Neuronal stem cell (in vitro differentiated cells): Measurements from ENCODE around the gene RBPJ.

ENCODE experiments used
- DNase-seq: peaks from one replicate; pipeline ENCODE4 v3.0.0-alpha.2; 2013; ENCODE audit warnings: low spot score
- H2AFZ ChIP-seq: one replicate; pipeline ENCODE4 v1.6.1; 2013; ENCODE audit warnings: mild to moderate bottlenecking, low read length, inconsistent platforms
- H2AK5ac ChIP-seq: 2 replicates; pipeline ENCODE4 v1.6.1; 2013; ENCODE audit warnings: low read depth, mild to moderate bottlenecking, inconsistent platforms, low read length, moderate library complexity, mixed read lengths
- H2BK120ac ChIP-seq: 2 replicates; pipeline ENCODE4 v1.6.1; 2013; ENCODE audit warnings: low read depth, mild to moderate bottlenecking, inconsistent platforms, low read length, moderate library complexity, mixed read lengths
- H2BK12ac ChIP-seq: one replicate; pipeline ENCODE4 v1.6.1; 2013; ENCODE audit warnings: low read length, inconsistent platforms
- H2BK15ac ChIP-seq: 2 replicates; pipeline ENCODE4 v1.6.1; 2013; ENCODE audit warnings: mild to moderate bottlenecking, low read length, inconsistent platforms, mixed read lengths
- H2BK5ac ChIP-seq: one replicate; pipeline ENCODE4 v1.6.1; 2013; ENCODE audit warnings: inconsistent platforms, mild to moderate bottlenecking, low read length, moderate library complexity
- H3K14ac ChIP-seq: one replicate; pipeline ENCODE4 v1.6.1; 2013; ENCODE audit warnings: low read length, inconsistent platforms
- H3K18ac ChIP-seq: 2 replicates; pipeline ENCODE4 v1.6.1; 2013; ENCODE audit warnings: low read length, inconsistent platforms
- H3K23ac ChIP-seq: 2 replicates; pipeline ENCODE4 v1.6.1; 2013; ENCODE audit warnings: low read depth, mild to moderate bottlenecking, mixed read lengths, low read length, inconsistent platforms; ENCODE audit not compliant: poor library complexity
- H3K27ac ChIP-seq: replicated peaks from 3 replicates; pipeline ENCODE4 v1.5.1; 2013; ENCODE audit warnings: low read length, inconsistent platforms
- H3K27me3 ChIP-seq, 3 experiments: 2 replicates each; pipeline ENCODE4 v1.6.1; 2013; ENCODE audit warnings: low read length in 3 of 3, mild to moderate bottlenecking in 2 of 3, inconsistent platforms in 1 of 3, low read depth in 1 of 3, mixed read lengths in 1 of 3, moderate library complexity in 1 of 3; ENCODE audit not compliant: control insufficient read depth in 3 of 3, insufficient read depth in 3 of 3
- H3K36me3 ChIP-seq, 2 donors: replicated peaks in 1 of 2; 2 replicates each; pipeline ENCODE4 v1.6.1; 2013; ENCODE audit warnings: low read length in 2 of 2; ENCODE audit not compliant: control insufficient read depth in 2 of 2, insufficient read depth in 2 of 2
- H3K4ac ChIP-seq: 2 replicates; pipeline ENCODE4 v1.6.1; 2013; ENCODE audit warnings: inconsistent platforms, mild to moderate bottlenecking, low read length, moderate library complexity
- H3K4me1 ChIP-seq, 2 donors: 1 replicate in 1 of 2; 2 replicates in 1 of 2; pipeline ENCODE4 v1.6.1; 2013; ENCODE audit warnings: low read length in 2 of 2, low read depth in 1 of 2; ENCODE audit not compliant: control insufficient read depth in 2 of 2, insufficient read depth in 1 of 2
- H3K4me2 ChIP-seq: one replicate; pipeline ENCODE4 v1.6.1; 2013; ENCODE audit warnings: mild to moderate bottlenecking, low read length, inconsistent platforms; ENCODE audit not compliant: insufficient read depth, poor library complexity, severe bottlenecking
- H3K4me3 ChIP-seq, 2 donors: 2 replicates each; pipeline ENCODE4 v1.5.1; 2013; ENCODE audit warnings: low read length in 2 of 2, mild to moderate bottlenecking in 2 of 2, inconsistent platforms in 1 of 2, moderate library complexity in 1 of 2
- H3K79me1 ChIP-seq: one replicate; pipeline ENCODE4 v1.6.1; 2013; ENCODE audit warnings: low read depth, mild to moderate bottlenecking, inconsistent platforms, low read length, moderate library complexity
- H3K9ac ChIP-seq: one replicate; pipeline ENCODE4 v1.6.1; 2013; ENCODE audit warnings: mild to moderate bottlenecking, low read depth, low read length, inconsistent platforms; ENCODE audit not compliant: poor library complexity
- H3K9me3 ChIP-seq, 2 donors: replicated peaks in 1 of 2; 2 replicates each; pipeline versions ENCODE3 to v1.6.1; 2013; ENCODE audit warnings: low read length in 2 of 2, mild to moderate bottlenecking in 2 of 2, inconsistent platforms in 1 of 2, low read depth in 1 of 2, mixed read lengths in 1 of 2, moderate library complexity in 1 of 2; ENCODE audit not compliant: control insufficient read depth in 2 of 2, insufficient read depth in 1 of 2
- H4K8ac ChIP-seq: one replicate; pipeline ENCODE4 v1.6.1; 2013; ENCODE audit warnings: low read depth, mild to moderate bottlenecking, inconsistent platforms, low read length, moderate library complexity
- H4K91ac ChIP-seq: one replicate; pipeline ENCODE4 v1.6.1; 2013; ENCODE audit warnings: low read length, low read depth, mild to moderate bottlenecking, inconsistent platforms; ENCODE audit not compliant: poor library complexity
- WGBS, 2 donors: extraction: QIAGEN DNeasy Blood & Tissue Kit; methylation state at CpG; one replicate each; pipeline ENCODE4 v1.1.7; 2013; ENCODE audit warnings: missing lambda C conversion rate in 2 of 2, mixed read lengths in 1 of 2; ENCODE audit not compliant: insufficient read length in 2 of 2, insufficient replicate concordance in 1 of 2; ENCODE audit errors: extremely low coverage in 2 of 2; 5-methylcytosine and 5-hydroxymethylcytosine counted together

The RBPJ gene

GRCh38 chr4:26300314-26301307, 20.2 kb upstream of the RBPJ start:
- H3K36me3 ChIP-seq = no peaks in the 10 kb centered on the region
- H3K4me3 ChIP-seq = no peak overlapping the region
- no peak overlapping the region for H2BK12ac ChIP-seq
- H3K4me2 ChIP-seq = no peak overlapping the region
- no peaks in the 10 kb centered on the region for H3K79me1 ChIP-seq
- H4K91ac ChIP-seq = no peak overlapping the region
- no peak overlapping the region for H3K14ac ChIP-seq
- H3K4me1 ChIP-seq = peaks cover 0 to 4% of the 10 kb centered on the region in 2 donors
- no peak overlapping the region for H2BK120ac ChIP-seq
- no peak for DNase-seq
- H3K9me3 ChIP-seq = no peaks in the 10 kb centered on the region
- H3K23ac ChIP-seq = no peak overlapping the region
- no peak overlapping the region for H3K27ac ChIP-seq
- H2BK5ac ChIP-seq = no peak overlapping the region
- H2AFZ ChIP-seq = no peak overlapping the region
- H3K9ac ChIP-seq = no peak overlapping the region
- no peak overlapping the region for H2AK5ac ChIP-seq
- WGBS, 2 donors = no CpG with 5 or more reads among the region's 8 CpGs
- H3K4ac ChIP-seq = no peak overlapping the region
- no peak overlapping the region for H3K18ac ChIP-seq
- no peak overlapping the region for H4K8ac ChIP-seq
- H3K27me3 ChIP-seq = no peaks in the 10 kb centered on the region
- no peak overlapping the region for H2BK15ac ChIP-seq

GRCh38 chr4:26302031-26302899, 18.5 kb upstream of the RBPJ start:
- Histone ChIP-seq H3K23ac (no peak overlapping the region), H2BK12ac (no peak overlapping the region)
- no peak for DNase-seq

GRCh38 chr4:26303008-26303407, 17.8 kb upstream of the RBPJ start:
- Histone ChIP-seq H2AFZ (no peak overlapping the region), H2BK120ac (no peak overlapping the region), H3K23ac (no peak overlapping the region), H3K4ac (no peak overlapping the region), H3K18ac (no peak overlapping the region), H3K9ac (no peak overlapping the region), H4K91ac (no peak overlapping the region), H3K79me1 (no peaks in the 10 kb centered on the region), H3K9me3 (no peaks in the 10 kb centered on the region), H3K14ac (no peak overlapping the region), H3K4me1 (peaks cover 0 to 4% of the 10 kb centered on the region in 2 donors), H3K27me3 (no peaks in the 10 kb centered on the region), H4K8ac (no peak overlapping the region), H2BK12ac (no peak overlapping the region), H3K4me3 (no peak overlapping the region), H2AK5ac (no peak overlapping the region), H2BK5ac (no peak overlapping the region), H3K4me2 (no peak overlapping the region), H3K27ac (no peak overlapping the region), H3K36me3 (no peaks in the 10 kb centered on the region), H2BK15ac (no peak overlapping the region)
- WGBS, 2 donors = no CpG with 5 or more reads among the region's 4 CpGs
- no peak for DNase-seq

More at GRCh38 chr4:26302031-26302899, 18.5 kb upstream of the RBPJ start:
- Histone ChIP-seq H3K14ac (no peak overlapping the region), H4K91ac (no peak overlapping the region), H2BK15ac (no peak overlapping the region), H3K4me1 (peaks cover 0 to 4% of the 10 kb centered on the region in 2 donors), H3K4me3 (no peak overlapping the region), H3K27me3 (no peaks in the 10 kb centered on the region), H3K4me2 (no peak overlapping the region), H2AFZ (no peak overlapping the region), H2AK5ac (no peak overlapping the region), H3K4ac (no peak overlapping the region), H3K9me3 (no peaks in the 10 kb centered on the region), H2BK5ac (no peak overlapping the region), H4K8ac (no peak overlapping the region), H3K79me1 (no peaks in the 10 kb centered on the region), H3K18ac (no peak overlapping the region), H3K36me3 (no peaks in the 10 kb centered on the region), H2BK120ac (no peak overlapping the region), H3K9ac (no peak overlapping the region), H3K27ac (no peak overlapping the region)
- WGBS, 2 donors = no CpG with 5 or more reads among the region's 5 CpGs
